ENCODE results near the gene USP16.

DNA sequence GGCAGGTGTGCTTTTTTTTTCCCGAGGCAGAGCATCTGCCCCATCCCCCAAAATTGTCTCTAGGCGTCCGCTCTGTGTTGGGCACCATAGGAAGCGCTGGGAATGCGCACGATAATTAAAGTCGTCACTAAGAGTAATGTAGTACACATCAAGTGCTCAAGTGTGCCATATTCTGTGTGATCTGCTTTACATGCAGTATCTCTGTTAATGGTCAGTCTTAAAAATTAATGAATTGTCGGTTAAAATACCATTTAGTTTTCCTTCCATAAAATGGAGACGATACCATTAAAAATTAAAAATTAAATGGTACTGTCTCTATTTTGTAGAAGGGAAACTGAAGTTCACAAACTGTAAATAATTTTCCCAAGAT is 49.5 kb downstream of the USP16 start:
- TF ChIP-seq CTCF (IDR thresholded peaks at IDR 0.05; ENCODE audit: poor library complexity) (no peak), EZH2phosphoT487 (IDR thresholded peaks at IDR 0.05; ENCODE audit: low read depth, severe bottlenecking, unreplicated experiment) (no peak)

All from hepatocyte (in vitro differentiated cells).